H1 (cell line): ENCODE results near the gene MYLK4. TPM values are rescaled to one million over a fixed set of nuclear protein-coding genes. Genes with fewer than 3 reads are reported as not detected.

Experiments used
- CTCF ChIA-PET: fragments of 300-600 bp; sonication (Branson Sonifier 250); formaldehyde crosslinking; loops from one replicate; lab custom pipeline; 2021; ENCODE audit not compliant: partially characterized antibody; lab: Charles Lee
- POLR2A ChIA-PET: fragments of 300-600 bp; sonication (Branson Sonifier 250); formaldehyde crosslinking; loops from one replicate; lab custom pipeline; 2021; ENCODE audit warnings: inconsistent platforms; ENCODE audit not compliant: partially characterized antibody; lab: Charles Lee
- DNase-seq, 2 experiments: peaks; one replicate each; pipeline versions ENCODE4 v3.0.0 to v3.0.0-alpha.2; 2010 to 2022; ENCODE audit warnings: low spot score in 2 of 2, low read depth in 1 of 2, mixed read lengths in 1 of 2
- FAIRE-seq: peaks from 2 replicates; lab custom pipeline; 2011; peaks lifted over from hg19 to GRCh38; lab: Jason Lieb, UNC
- H2AFZ ChIP-seq: 2 replicates; pipeline ENCODE4 v1.8.1; 2012; ENCODE audit warnings: low read length, inconsistent platforms
- H2AK5ac ChIP-seq: 2 replicates; pipeline ENCODE4 v1.6.1; 2013; ENCODE audit warnings: low read depth, low read length
- H2BK120ac ChIP-seq: replicated peaks from 2 replicates; pipeline ENCODE3; 2013; ENCODE audit warnings: low read depth, low read length, inconsistent platforms
- H2BK12ac ChIP-seq: 2 replicates; pipeline ENCODE4 v1.6.1; 2013; ENCODE audit warnings: low read depth, low read length
- H2BK15ac ChIP-seq: 2 replicates; pipeline ENCODE4 v1.6.1; 2013; ENCODE audit warnings: low read length
- H2BK20ac ChIP-seq: 2 replicates; pipeline ENCODE4 v1.6.1; 2013; ENCODE audit warnings: low read length
- H2BK5ac ChIP-seq: 2 replicates; pipeline ENCODE4 v1.6.1; 2013; ENCODE audit warnings: low read depth, low read length
- H3K14ac ChIP-seq: 2 replicates; pipeline ENCODE4 v1.6.1; 2013; ENCODE audit warnings: inconsistent platforms; ENCODE audit not compliant: insufficient read length
- H3K18ac ChIP-seq: 2 replicates; pipeline ENCODE4 v1.6.1; 2013; ENCODE audit warnings: low read length; ENCODE audit errors: extremely low read depth
- H3K23ac ChIP-seq: 2 replicates; pipeline ENCODE4 v1.6.1; 2013; ENCODE audit warnings: inconsistent platforms; ENCODE audit not compliant: insufficient read length
- H3K23me2 ChIP-seq: 2 replicates; pipeline ENCODE4 v1.6.1; 2013; ENCODE audit warnings: low read depth, low read length
- H3K27ac ChIP-seq: 2 replicates; pipeline ENCODE4 v1.6.1; 2011; ENCODE audit warnings: low read depth, low read length, inconsistent platforms
- H3K27me3 ChIP-seq, 4 experiments: replicated peaks in 1 of 4; 1 replicate in 1 of 4; 2 replicates in 3 of 4; pipeline versions ENCODE4 v1.6.1 to v1.8.1; 2011 to 2013; ENCODE audit warnings: low read length in 3 of 4, mild to moderate bottlenecking in 3 of 4, inconsistent platforms in 2 of 4, mixed read lengths in 2 of 4, moderate library complexity in 1 of 4; ENCODE audit not compliant: control insufficient read depth in 3 of 4, insufficient read depth in 3 of 4; ENCODE audit errors: extremely low read depth in 1 of 4
- H3K36me3 ChIP-seq, 4 experiments: 2 replicates each; pipeline versions ENCODE4 v1.6.1 to v1.8.1; 2011 to 2013; ENCODE audit warnings: mild to moderate bottlenecking in 4 of 4, low read length in 3 of 4, moderate library complexity in 2 of 4, control low read depth in 1 of 4, inconsistent platforms in 1 of 4; ENCODE audit not compliant: insufficient read depth in 4 of 4, control insufficient read depth in 2 of 4
- H3K4ac ChIP-seq: replicated peaks from 2 replicates; pipeline ENCODE3; 2013; ENCODE audit warnings: low read length, low read depth, mixed read lengths, inconsistent platforms; ENCODE audit not compliant: insufficient read length
- H3K4me1 ChIP-seq, 4 experiments: replicated peaks in 1 of 4; 1 replicate in 1 of 4; 2 replicates in 3 of 4; pipeline versions ENCODE4 v1.6.1 to v1.8.1; 2011 to 2013; ENCODE audit warnings: low read length in 3 of 4, inconsistent platforms in 2 of 4, mixed read lengths in 1 of 4; ENCODE audit not compliant: insufficient read depth in 4 of 4, control insufficient read depth in 3 of 4
- H3K4me2 ChIP-seq, 2 experiments: 2 replicates each; pipeline versions ENCODE4 v1.6.1 to v1.8.1; 2011 to 2013; ENCODE audit warnings: low read depth in 2 of 2, low read length in 2 of 2, control low read depth in 1 of 2, inconsistent platforms in 1 of 2, mild to moderate bottlenecking in 1 of 2; ENCODE audit not compliant: insufficient read depth in 1 of 2
- H3K4me3 ChIP-seq, 4 experiments: fragments of 200-600, 300-600 bp in 1 of 4; sonication (generic), shearing (Covaris generic), sonication (Bioruptor Twin) in 1 of 4; 2 replicates each; pipeline versions ENCODE4 v1.5.1 to v1.8.1; 2011 to 2016; ENCODE audit warnings: low read length in 4 of 4, low read depth in 3 of 4, control low read depth in 2 of 4, inconsistent platforms in 2 of 4, mild to moderate bottlenecking in 2 of 4, mixed read lengths in 1 of 4, moderate library complexity in 1 of 4; ENCODE audit not compliant: insufficient read depth in 2 of 4; ENCODE audit errors: extremely low read depth in 1 of 4
- H3K56ac ChIP-seq: replicated peaks from 2 replicates; pipeline ENCODE3; 2013; ENCODE audit warnings: low read depth, mild to moderate bottlenecking, mixed read lengths, low read length, inconsistent platforms; ENCODE audit not compliant: insufficient read length
- H3K79me1 ChIP-seq: 2 replicates; pipeline ENCODE4 v1.6.1; 2013; ENCODE audit warnings: low read depth, low read length, control low read depth
- H3K79me2 ChIP-seq, 2 experiments: 2 replicates each; pipeline versions ENCODE4 v1.6.1 to v1.8.1; 2012 to 2013; ENCODE audit warnings: low read length in 2 of 2, mild to moderate bottlenecking in 2 of 2, inconsistent platforms in 1 of 2; ENCODE audit not compliant: insufficient read depth in 2 of 2, control insufficient read depth in 1 of 2
- H3K9ac ChIP-seq, 4 experiments: replicated peaks in 1 of 4; 1 replicate in 1 of 4; 2 replicates in 3 of 4; pipeline versions ENCODE4 v1.6.1 to v1.8.1; 2011 to 2013; ENCODE audit warnings: low read depth in 3 of 4, low read length in 3 of 4, control low read depth in 2 of 4, mild to moderate bottlenecking in 2 of 4, moderate library complexity in 2 of 4, inconsistent platforms in 1 of 4; ENCODE audit errors: extremely low read depth in 1 of 4
- H3K9me3 ChIP-seq, 2 experiments: 2 replicates each; pipeline versions ENCODE4 v1.6.1 to v1.8.1; 2012 to 2013; ENCODE audit warnings: mild to moderate bottlenecking in 2 of 2, moderate library complexity in 2 of 2, control low read depth in 1 of 2, inconsistent platforms in 1 of 2, low read depth in 1 of 2, low read length in 1 of 2, mixed read lengths in 1 of 2; ENCODE audit not compliant: insufficient read depth in 2 of 2
- H4K20me1 ChIP-seq, 2 experiments: replicated peaks in 1 of 2; 2 replicates each; pipeline versions ENCODE3 to v1.8.1; 2011 to 2013; ENCODE audit warnings: inconsistent platforms in 2 of 2, low read length in 2 of 2, mild to moderate bottlenecking in 1 of 2; ENCODE audit not compliant: insufficient read depth in 2 of 2, control insufficient read depth in 1 of 2
- H4K5ac ChIP-seq: 2 replicates; pipeline ENCODE4 v1.6.1; 2013; ENCODE audit warnings: low read length, low read depth, mixed read lengths, inconsistent platforms; ENCODE audit not compliant: insufficient read length
- H4K8ac ChIP-seq: 2 replicates; pipeline ENCODE4 v1.8.0; 2013; ENCODE audit warnings: mild to moderate bottlenecking, moderate library complexity, low read length, inconsistent platforms; ENCODE audit not compliant: insufficient read depth; ENCODE audit errors: extremely low read depth
- H4K91ac ChIP-seq: replicated peaks from 2 replicates; pipeline ENCODE3; 2013; ENCODE audit warnings: low read length, mixed read lengths, inconsistent platforms; ENCODE audit not compliant: insufficient read length
- ATF3 ChIP-seq: IDR thresholded peaks from 2 replicates; pipeline ENCODE4 v1.6.1; 2011; ENCODE audit warnings: low read depth, mild to moderate bottlenecking, low read length; ENCODE audit not compliant: insufficient read depth
- CBX8 ChIP-seq: fragments of 300-800, 300-1000 bp; sonication (generic); IDR thresholded peaks from 2 replicates; pipeline ENCODE4 v1.7.1; 2016; ENCODE audit warnings: low read depth, low read length, borderline replicate concordance
- CTCF ChIP-seq, 3 experiments: IDR thresholded peaks; 1 replicate in 2 of 3; 2 replicates in 1 of 3; pipeline versions ENCODE4 v1.5.1 to v1.6.1; 2011; ENCODE audit warnings: low read length in 3 of 3, mild to moderate bottlenecking in 3 of 3, inconsistent platforms in 2 of 3, low read depth in 1 of 3, moderate library complexity in 1 of 3; ENCODE audit not compliant: insufficient read depth in 1 of 3; ENCODE audit errors: control extremely low read depth in 1 of 3
- FOSL1 ChIP-seq: IDR thresholded peaks from 2 replicates; pipeline ENCODE4 v1.6.1; 2011; ENCODE audit warnings: mild to moderate bottlenecking, low read depth, low read length, moderate library complexity; ENCODE audit not compliant: insufficient read depth
- JUN ChIP-seq: IDR thresholded peaks from 2 replicates; pipeline ENCODE4 v1.6.1; 2011; ENCODE audit warnings: low read depth, mild to moderate bottlenecking, improper control_type of control experiment, low read length
- RAD21 ChIP-seq, 2 experiments: IDR thresholded peaks in 1 of 2; conservative IDR thresholded peaks in 1 of 2; 2 replicates each; pipeline ENCODE4 v1.6.1; 2011; ENCODE audit warnings: low read depth in 2 of 2, low read length in 2 of 2, improper control_type of control experiment in 1 of 2, inconsistent platforms in 1 of 2, mild to moderate bottlenecking in 1 of 2, moderate library complexity in 1 of 2
- WGBS, 2 experiments: shearing (Covaris generic) in 1 of 2; methylation state at CpG; one replicate each; pipeline versions ENCODE4 v1.1.6 to v1.1.7; 2013 to 2015; ENCODE audit warnings: low lambda C conversion rate in 2 of 2, mixed read lengths in 2 of 2, inconsistent platforms in 1 of 2, low coverage in 1 of 2, missing lambda C conversion rate in 1 of 2; ENCODE audit not compliant: insufficient replicate concordance in 2 of 2, insufficient coverage in 1 of 2, insufficient read length in 1 of 2; ENCODE audit errors: extremely low coverage in 1 of 2, missing lambda C conversion rate in 1 of 2; 5-methylcytosine and 5-hydroxymethylcytosine counted together
- polyA plus RNA-seq, 7 experiments: library from polyadenylated mRNA; depleted of rRNA in 3 of 7; stranded (reverse) in 5 of 7; unstranded in 2 of 7; fragments of >200 nt in 5 of 7; fragments of 200-250 nt in 2 of 7; gene quantifications; 1 replicate in 5 of 7; 2 replicates in 1 of 7; 4 replicates in 1 of 7; pipeline versions ENCODE4 v1.2.1 to v1.2.3, GENCODE V29; 2011 to 2013; ENCODE audit warnings: missing spikeins in 2 of 7, mixed read lengths in 2 of 7
- total RNA-seq: library from RNA; stranded (reverse); fragmentation: NEBNext Ultra II Directional; extraction: Animal tissue kit (Norgen Biotek cat#: 25700); gene quantifications from 2 replicates; pipeline ENCODE4 v1.2.1, GENCODE V29; 2021

Gene MYLK4
- total and polyA plus RNA-seq, 2 of the 8 experiments (the other 6 are each of a cell fraction or from before 2014, with no cell fraction given), result 0.11 to 0.17 TPM

GRCh38 chr6:2744209-2744771, 6.4 kb downstream of the MYLK4 start:
- Histone ChIP-seq H2BK12ac (no peak overlapping the region), H3K56ac (no peak overlapping the region), H4K8ac (no peak overlapping the region), H2BK5ac (no peak overlapping the region), H3K4me2 (no peak overlapping the region), H3K23me2 (no peaks in the 10 kb centered on the region), H3K4me3 (no peak overlapping the region), H3K79me2 (no peaks in the 10 kb centered on the region), H2AFZ (0 out of 2 replicates have a peak overlapping the region, but pooled peaks have one; percentile 14), H3K18ac (no peak overlapping the region), H3K23ac (no peak overlapping the region), H4K20me1 (no peaks in the 10 kb centered on the region), H4K5ac (no peak overlapping the region), H3K9ac (no peak overlapping the region), H2BK15ac (no peak overlapping the region), H2BK120ac (no peak overlapping the region), H3K79me1 (no peaks in the 10 kb centered on the region), H3K14ac (no peak overlapping the region), H3K4ac (no peak overlapping the region), H3K36me3 (no peaks in the 10 kb centered on the region), H4K91ac (no peak overlapping the region), H3K27ac (no peak overlapping the region), H3K4me1 (peaks cover 0 to 5% (median 4%) of the 10 kb centered on the region in 4 experiments; a peak in 5 of 7 replicates), H2AK5ac (no peak overlapping the region), H3K9me3 (no peaks in the 10 kb centered on the region), H2BK20ac (no peak overlapping the region), H3K27me3 (no peaks in the 10 kb centered on the region; a peak in 1 of 7 replicates)
- FAIRE-seq (no peak), DNase-seq (no peak)
- ChIA-PET POLR2A (interaction anchor here (0.6 to 0.9 kb wide), 2 partner anchors 20 to 181 kb away, joined by 3 read pairs; no protein-coding TSS in a partner anchor), CTCF (interaction anchor here (1.8 to 9.9 kb wide), 2 partner anchors 16 to 208 kb away, joined by 6 to 163 read pairs; no protein-coding TSS in a partner anchor)
- TF ChIP-seq RAD21 (IDR thresholded peaks at IDR 0.05 in 1 of 2, conservative IDR thresholded peaks at IDR 0.05 in 1 of 2; ENCODE audit: low read depth in 2 of 2, low read length in 2 of 2) (peak; percentile 24 to 26; a peak in 3 of 4 replicates), ATF3 (no peak), CBX8 (no peak), FOSL1 (no peak), JUN (no peak), CTCF (IDR thresholded peaks at IDR 0.05; ENCODE audit: control extremely low read depth in 1 of 3, insufficient read depth in 1 of 3, low read depth in 1 of 3, low read length in 3 of 3) (peak in 2 of 3 experiments; percentile 13 to 35; a peak in 2 of 4 replicates)
- WGBS, 2 experiments, result 84% methylated on average over 9 of the region's 9 CpGs; no CpG with 5 or more reads in 1 of the 2 experiments
